SK-N-DZ (cell line): ENCODE results near the gene HIPK1.

Experiments
- DNase-seq: peaks from one replicate; pipeline ENCODE4 v3.0.0-alpha.2; 2015; ENCODE audit warnings: low spot score

HIPK1 gene

GRCh38 chr1:113913312-113913668, 15.8 kb upstream of the HIPK1 start:
- DNase-seq: no peak

GRCh38 chr1:113913887-113914664, 15.0 kb upstream of the HIPK1 start:
- no peak for DNase-seq

- no peak for DNase-seq
These were observed 12.2 kb upstream of the HIPK1 start for GRCh38 chr1:113916974-113917373.

- DNase-seq: no peak
These were observed 11.6 kb upstream of the HIPK1 start for GRCh38 chr1:113917400-113918082.

GRCh38 chr1:113918243-113918642, 10.9 kb upstream of the HIPK1 start:
- no peak for DNase-seq

GRCh38 chr1:113922957-113923356, 6.2 kb upstream of the HIPK1 start:
- no peak for DNase-seq

- no peak for DNase-seq
These were observed 4.7 kb upstream of the HIPK1 start for GRCh38 chr1:113924473-113924872.

GRCh38 chr1:113928187-113928930, 765 bp upstream of the HIPK1 start:
- peak; percentile 4 for DNase-seq

- DNase-seq: peak; percentile 30
These were observed 800 bp downstream of the HIPK1 start for GRCh38 chr1:113929750-113930498.

- no peak for DNase-seq
These were observed 1.5 kb downstream of the HIPK1 start for GRCh38 chr1:113930499-113931161.

- DNase-seq: no peak
These were observed 2.3 kb downstream of the HIPK1 start for GRCh38 chr1:113931451-113931851.

GRCh38 chr1:113934006-113934405, 4.9 kb downstream of the HIPK1 start:
- DNase-seq: no peak

- DNase-seq: no peak
These were observed 5.5 kb downstream of the HIPK1 start for GRCh38 chr1:113934511-113935055.

GRCh38 chr1:113935176-113935575, 6.1 kb downstream of the HIPK1 start:
- DNase-seq: no peak

- no peak for DNase-seq
These were observed 6.8 kb downstream of the HIPK1 start for GRCh38 chr1:113935970-113936369.

GRCh38 chr1:113937146-113937545, 8.0 kb downstream of the HIPK1 start:
- no peak for DNase-seq

- DNase-seq: no peak
These were observed 9.1 kb downstream of the HIPK1 start for GRCh38 chr1:113938192-113938591.

GRCh38 chr1:113940365-113941244, 11.5 kb downstream of the HIPK1 start:
- no peak for DNase-seq

- no peak for DNase-seq
These were observed 12.1 kb downstream of the HIPK1 start for GRCh38 chr1:113941245-113941559.

- no peak for DNase-seq
These were observed 13.4 kb downstream of the HIPK1 start for GRCh38 chr1:113942527-113942926.
